Measurements from ENCODE around the gene MDH1B. TPM values are rescaled to one million over a fixed set of nuclear protein-coding genes. Genes with fewer than 3 reads are reported as not detected.

The MDH1B gene
- total RNA-seq, 2 experiments from 2014 or later = 0.25 to 0.31 TPM

GRCh38 chr2:206790311-206790935, 25.3 kb upstream of the MDH1B start:
- Mint-ChIP-seq H3K36me3 (ENCODE audit: low read depth) (peaks cover 86% of the 10 kb centered on the region), H3K9me3 (no peaks in the 10 kb centered on the region), H3K27ac (no peak overlapping the region), H3K4me1 (ENCODE audit: low read depth) (no peaks in the 10 kb centered on the region), H3K27me3 (no peaks in the 10 kb centered on the region), H3K4me3 (no peak overlapping the region)
- TF ChIP-seq, protein P1, sequence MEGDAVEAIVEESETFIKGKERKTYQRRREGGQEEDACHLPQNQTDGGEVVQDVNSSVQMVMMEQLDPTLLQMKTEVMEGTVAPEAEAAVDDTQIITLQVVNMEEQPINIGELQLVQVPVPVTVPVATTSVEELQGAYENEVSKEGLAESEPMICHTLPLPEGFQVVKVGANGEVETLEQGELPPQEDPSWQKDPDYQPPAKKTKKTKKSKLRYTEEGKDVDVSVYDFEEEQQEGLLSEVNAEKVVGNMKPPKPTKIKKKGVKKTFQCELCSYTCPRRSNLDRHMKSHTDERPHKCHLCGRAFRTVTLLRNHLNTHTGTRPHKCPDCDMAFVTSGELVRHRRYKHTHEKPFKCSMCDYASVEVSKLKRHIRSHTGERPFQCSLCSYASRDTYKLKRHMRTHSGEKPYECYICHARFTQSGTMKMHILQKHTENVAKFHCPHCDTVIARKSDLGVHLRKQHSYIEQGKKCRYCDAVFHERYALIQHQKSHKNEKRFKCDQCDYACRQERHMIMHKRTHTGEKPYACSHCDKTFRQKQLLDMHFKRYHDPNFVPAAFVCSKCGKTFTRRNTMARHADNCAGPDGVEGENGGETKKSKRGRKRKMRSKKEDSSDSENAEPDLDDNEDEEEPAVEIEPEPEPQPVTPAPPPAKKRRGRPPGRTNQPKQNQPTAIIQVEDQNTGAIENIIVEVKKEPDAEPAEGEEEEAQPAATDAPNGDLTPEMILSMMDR (IDR thresholded peaks at IDR 0.05) = no peak
- CTCF ChIA-PET = no interaction called here
- Histone ChIP-seq H3K36me3 (ENCODE audit: insufficient read depth, low read length) (peaks cover 72% of the 10 kb centered on the region), H3K9me3 (ENCODE audit: control insufficient read depth in 1 of 2, insufficient read depth in 1 of 2, low read length in 2 of 2) (no peaks in the 10 kb centered on the region), H3K27me3 (ENCODE audit: control insufficient read depth in 1 of 2, insufficient read depth in 2 of 2, low read length in 2 of 2) (no peaks in the 10 kb centered on the region), H3K4me3 (ENCODE audit: low read length) (no peak overlapping the region), H3K27ac (ENCODE audit: low read depth in 1 of 2, low read length in 2 of 2) (no peak overlapping the region), H3K4me1 (ENCODE audit: insufficient read depth, low read length) (no peaks in the 10 kb centered on the region)
- ATAC-seq (ENCODE audit: poor library complexity) = no peak
- intact Hi-C loops (cut with DNase I, micrococcal nuclease) = no loop called here
- DNase-seq = no peak
- POLR2A ChIA-PET = no interaction called here

GRCh38 chr2:206784559-206785353, 19.6 kb upstream of the MDH1B start:
- no peaks in the 10 kb centered on the region for H3K27me3 ChIP-seq (ENCODE audit: control insufficient read depth in 1 of 2, insufficient read depth in 2 of 2, low read length in 2 of 2)
- peaks cover 0 to 11% of the 10 kb centered on the region in 2 experiments for H3K9me3 ChIP-seq (ENCODE audit: control insufficient read depth in 1 of 2, insufficient read depth in 1 of 2, low read length in 2 of 2)
- CTCF ChIA-PET = no interaction called here
- Mint-ChIP-seq H3K36me3 (ENCODE audit: low read depth) (peaks cover 98% of the 10 kb centered on the region), H3K9me3 (peaks cover 3% of the 10 kb centered on the region), H3K4me1 (ENCODE audit: low read depth) (peaks cover 18% of the 10 kb centered on the region), H3K27ac (no peak overlapping the region), H3K27me3 (no peaks in the 10 kb centered on the region), H3K4me3 (no peak overlapping the region)
- DNase-seq = no peak
- TF ChIP-seq, protein P1 (IDR thresholded peaks at IDR 0.05) = no peak
- no peak for ATAC-seq (ENCODE audit: poor library complexity)
- no peak overlapping the region for H3K4me3 ChIP-seq (ENCODE audit: low read length)
- peaks cover 91% of the 10 kb centered on the region for H3K36me3 ChIP-seq (ENCODE audit: insufficient read depth, low read length)
- H3K27ac ChIP-seq (ENCODE audit: low read depth in 1 of 2, low read length in 2 of 2) = no peak overlapping the region
- H3K4me1 ChIP-seq (ENCODE audit: insufficient read depth, low read length) = no peaks in the 10 kb centered on the region
- POLR2A ChIA-PET = no interaction called here
- intact Hi-C loops (cut with DNase I, micrococcal nuclease) = loop anchor here (5.0 kb wide), 3 partner anchors 222 to 392 kb away; no protein-coding TSS in a partner anchor

DNA sequence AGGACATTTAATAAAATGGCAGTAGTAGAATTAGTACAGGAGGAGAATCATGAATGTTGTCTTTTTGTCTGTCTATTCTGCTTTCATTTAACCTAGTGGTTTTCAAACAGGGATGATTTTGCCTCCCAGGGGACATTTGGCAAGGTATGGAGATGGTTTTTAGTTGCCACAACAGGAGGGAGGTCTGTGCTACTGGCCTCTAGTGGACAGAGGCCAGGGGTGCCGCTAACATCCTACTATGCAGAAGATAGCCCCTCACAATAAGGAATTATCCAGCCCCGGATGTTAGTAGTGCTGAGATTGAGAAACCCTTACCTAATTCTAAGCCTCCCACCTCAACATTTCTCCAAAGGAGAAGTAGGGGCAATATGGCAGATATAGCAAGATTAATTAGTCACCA, 18.6 kb upstream of the MDH1B start:
- ATAC-seq (ENCODE audit: poor library complexity) (no peak), DNase-seq (no peak)
- Histone ChIP-seq H3K4me1 (ENCODE audit: insufficient read depth, low read length) (no peaks in the 10 kb centered on the region), H3K27me3 (ENCODE audit: control insufficient read depth in 1 of 2, insufficient read depth in 2 of 2, low read length in 2 of 2) (no peaks in the 10 kb centered on the region), H3K27ac (ENCODE audit: low read depth in 1 of 2, low read length in 2 of 2) (no peak overlapping the region), H3K9me3 (ENCODE audit: control insufficient read depth in 1 of 2, insufficient read depth in 1 of 2, low read length in 2 of 2) (peaks cover 0 to 11% of the 10 kb centered on the region in 2 experiments), H3K36me3 (ENCODE audit: insufficient read depth, low read length) (peaks cover 91% of the 10 kb centered on the region), H3K4me3 (ENCODE audit: low read length) (no peak overlapping the region)
- Mint-ChIP-seq H3K4me1 (ENCODE audit: low read depth) (peaks cover 25% of the 10 kb centered on the region), H3K4me3 (no peak overlapping the region), H3K27me3 (no peaks in the 10 kb centered on the region), H3K9me3 (peaks cover 3% of the 10 kb centered on the region), H3K36me3 (ENCODE audit: low read depth) (peaks cover 98% of the 10 kb centered on the region), H3K27ac (no peak overlapping the region)
- TF ChIP-seq, protein P1 (IDR thresholded peaks at IDR 0.05) = peak; percentile 23
- ChIA-PET POLR2A (no interaction called here), CTCF (no interaction called here)
- intact Hi-C loops (cut with DNase I, micrococcal nuclease) = loop anchor here (5.0 kb wide), 3 partner anchors 221 to 391 kb away; no protein-coding TSS in a partner anchor
